ENCODE measurements around the gene TRIM5.
"Not testable (repeated sequence)": the region's sequence is repeated elsewhere in the genome, so short reads cannot be mapped to it uniquely, and the experiment has no call there.

TRIM5 gene

GRCh38 chr11:5690736-5691135, 5.9 kb upstream of the TRIM5 start:
- intact Hi-C loops (cut with DNase I), result no loop called here
- DNase-seq, result no peak

- intact Hi-C loops (cut with DNase I), result no loop called here
These were observed 5.3 kb upstream of the TRIM5 start for GRCh38 chr11:5690216-5690615.

GRCh38 chr11:5689551-5689983, 4.7 kb upstream of the TRIM5 start, which contains the start of gene TRIM22:
Gene TRIM22 (plus strand): TSS chr11:5689790. CDS start chr11:5696233, 6,443 bp downstream.
- DNase-seq, result peak in 10 of 42 donors; percentile 16 to 67 (median 26)

More at GRCh38 chr11:5690216-5690615, 5.3 kb upstream of the TRIM5 start:
- DNase-seq, result peak in 1 of 42 donors; percentile 12

GRCh38 chr11:5688482-5688881, 3.6 kb upstream of the TRIM5 start:
- intact Hi-C loops (cut with DNase I), result no loop called here
- DNase-seq, result no peak

More at GRCh38 chr11:5689551-5689983, 4.7 kb upstream of the TRIM5 start, which contains the start of gene TRIM22:
- intact Hi-C loops (cut with DNase I), result no loop called here

DNA sequence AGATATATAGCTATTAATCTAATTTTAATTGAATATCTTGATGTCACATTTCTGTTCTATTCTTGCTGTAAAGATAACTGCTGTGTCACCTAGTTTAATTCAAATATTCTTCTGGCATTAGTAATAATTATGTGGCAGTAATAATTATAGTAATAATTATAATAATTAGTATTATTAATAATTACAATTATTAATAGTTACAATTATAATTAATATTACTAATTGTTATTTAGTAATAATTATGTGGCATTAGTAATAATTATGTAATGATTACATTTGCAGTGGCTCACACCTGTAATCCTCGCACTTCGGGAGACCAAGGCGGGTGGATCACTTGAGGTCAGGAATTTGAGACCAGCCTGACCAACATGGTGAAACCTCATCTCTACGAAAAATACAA, 1.6 kb upstream of the TRIM5 start:
- intact Hi-C loops (cut with DNase I), result no loop called here
- DNase-seq, result no peak

GRCh38 chr11:5684036-5684645, 733 bp downstream of the TRIM5 start:
- intact Hi-C loops (cut with DNase I), result no loop called here
- no peak for DNase-seq

DNA sequence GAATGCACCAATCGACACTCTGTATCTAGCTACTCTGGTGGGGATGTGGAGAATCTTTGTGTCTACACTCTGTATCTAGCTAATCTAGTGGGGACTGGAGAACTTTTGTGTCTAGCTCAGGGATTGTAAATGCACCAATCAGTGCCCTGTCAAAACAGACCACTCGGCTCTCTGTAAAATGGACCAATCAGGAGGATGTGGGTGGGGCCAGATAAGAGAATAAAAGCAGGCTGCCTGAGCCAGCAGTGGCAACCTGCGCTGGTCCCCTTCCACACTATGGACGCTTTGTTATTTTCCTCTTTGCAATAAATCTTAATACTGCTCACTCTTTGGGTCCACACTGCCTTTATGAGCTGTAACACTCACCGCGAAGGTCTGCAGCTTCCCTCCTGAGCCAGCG, 1.3 kb downstream of the TRIM5 start:
- intact Hi-C loops (cut with DNase I); DNase-seq: not testable (repeated sequence)

- DNase-seq; intact Hi-C loops (cut with DNase I): not testable (repeated sequence)
These were observed 1.9 kb downstream of the TRIM5 start for GRCh38 chr11:5682890-5683441.

- intact Hi-C loops (cut with DNase I), result no loop called here
- no peak for DNase-seq
These were observed 5.1 kb downstream of the TRIM5 start for GRCh38 chr11:5679811-5680210.

DNA sequence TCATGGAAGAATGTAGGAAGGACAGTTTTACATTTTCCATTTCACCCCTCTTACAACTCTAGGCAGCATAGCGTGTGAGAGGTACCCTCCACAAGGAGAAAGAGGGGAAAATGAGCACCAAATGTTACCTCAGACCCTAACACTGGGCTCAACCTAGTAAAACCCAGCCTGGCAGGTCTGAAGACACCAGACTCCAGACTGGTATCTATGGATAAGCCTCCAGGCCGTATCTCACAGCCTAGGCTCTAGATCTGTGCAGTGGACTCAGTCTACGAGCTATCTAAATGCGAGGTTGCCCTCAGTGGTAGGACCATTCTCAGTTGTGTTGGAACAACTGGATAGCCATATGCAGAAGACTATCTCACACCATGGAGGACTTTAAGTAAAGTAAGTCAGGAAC, 10.5 kb downstream of the TRIM5 start:
- intact Hi-C loops (cut with DNase I), result no loop called here

GRCh38 chr11:5671831-5672230, 13.0 kb downstream of the TRIM5 start:
- DNase-seq, result no peak
- intact Hi-C loops (cut with DNase I), result no loop called here

More for the DNA sequence above, 10.5 kb downstream of the TRIM5 start:
- no peak for DNase-seq

GRCh38 chr11:5666402-5666793, 18.5 kb downstream of the TRIM5 start:
- DNase-seq, result no peak
- intact Hi-C loops (cut with DNase I), result no loop called here

DNA sequence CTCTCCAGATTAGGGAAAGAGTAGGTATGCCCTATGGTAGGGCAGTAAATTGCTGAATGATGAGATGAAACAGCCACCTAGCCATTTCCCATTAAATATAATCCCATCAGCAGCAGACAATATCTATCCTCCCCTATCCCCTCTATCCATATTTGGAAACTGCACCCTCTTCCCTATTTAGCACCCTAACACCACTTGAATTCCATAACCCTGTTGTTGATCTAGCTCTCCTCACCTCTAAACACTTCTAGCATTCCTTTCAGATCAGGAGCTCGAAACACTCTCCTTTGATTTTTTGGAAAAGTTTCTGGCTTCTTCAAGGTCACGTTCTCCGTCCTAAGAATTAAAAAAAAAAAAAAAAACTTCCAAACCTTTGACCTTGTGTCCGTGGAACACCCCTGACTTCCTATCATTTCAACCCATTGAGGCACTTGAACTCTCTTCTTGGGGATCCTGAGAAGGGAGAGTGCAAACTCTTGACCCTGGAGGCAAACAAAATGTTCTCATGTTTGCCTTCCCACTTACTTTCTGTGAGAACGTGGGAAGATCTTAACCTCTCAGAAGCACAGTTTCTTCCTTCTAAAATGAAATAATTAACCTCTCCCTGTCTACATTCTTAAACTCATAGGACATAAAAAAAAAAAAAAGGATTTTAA, 19.0 kb downstream of the TRIM5 start:
- intact Hi-C loops (cut with DNase I), result no loop called here
- DNase-seq, result no peak

DNA sequence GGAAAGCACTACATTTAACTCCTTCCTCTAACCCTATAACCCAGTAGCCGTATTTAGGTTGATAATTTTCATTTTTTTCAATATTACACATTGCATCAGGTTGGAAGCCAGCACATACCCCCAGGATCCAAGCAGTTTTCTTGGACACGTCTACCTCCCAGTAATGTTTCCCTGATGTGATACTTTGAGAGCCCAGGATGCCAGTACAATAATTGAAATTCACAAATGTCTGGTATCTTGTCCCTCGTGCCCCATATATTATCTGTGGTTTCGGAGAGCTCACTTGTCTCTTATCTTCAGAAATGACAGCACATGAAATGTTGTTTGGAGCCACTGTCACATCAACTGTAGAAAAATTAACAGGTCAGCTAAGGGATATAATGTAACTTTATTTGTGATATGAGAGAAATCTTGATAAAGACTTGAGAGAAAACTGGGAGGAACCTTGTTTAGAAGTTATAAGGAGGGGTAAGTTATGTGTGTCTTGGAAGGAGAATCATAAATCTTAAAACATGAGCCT, 19.8 kb downstream of the TRIM5 start:
- no peak for DNase-seq
- intact Hi-C loops (cut with DNase I), result no loop called here

- intact Hi-C loops (cut with DNase I), result no loop called here
- no peak for DNase-seq
These were observed 21.4 kb downstream of the TRIM5 start for GRCh38 chr11:5663511-5663910.

DNA sequence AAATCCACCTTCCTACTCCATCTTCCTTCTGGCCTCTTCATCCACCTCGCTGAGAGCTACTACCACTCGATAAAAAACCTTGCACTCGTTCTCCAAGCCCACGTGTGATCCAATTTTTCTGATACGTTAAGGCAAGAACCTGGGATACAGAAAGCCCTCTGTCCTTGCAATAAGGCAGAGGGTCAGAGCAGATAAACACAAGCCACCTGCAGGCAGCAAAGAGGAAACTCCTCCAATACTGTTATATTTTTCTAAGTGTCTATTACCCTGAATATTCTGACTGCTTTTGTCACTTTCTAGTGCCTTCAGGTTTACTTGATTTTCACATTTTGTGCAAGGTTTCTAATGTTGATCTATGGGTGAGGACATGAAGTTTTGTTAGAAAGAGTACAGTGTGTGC, 26.6 kb downstream of the TRIM5 start:
- DNase-seq, result no peak
- intact Hi-C loops (cut with DNase I), result no loop called here

- intact Hi-C loops (cut with DNase I); DNase-seq: not testable (repeated sequence)
These were observed 27.9 kb downstream of the TRIM5 start for GRCh38 chr11:5656956-5657355.

DNA sequence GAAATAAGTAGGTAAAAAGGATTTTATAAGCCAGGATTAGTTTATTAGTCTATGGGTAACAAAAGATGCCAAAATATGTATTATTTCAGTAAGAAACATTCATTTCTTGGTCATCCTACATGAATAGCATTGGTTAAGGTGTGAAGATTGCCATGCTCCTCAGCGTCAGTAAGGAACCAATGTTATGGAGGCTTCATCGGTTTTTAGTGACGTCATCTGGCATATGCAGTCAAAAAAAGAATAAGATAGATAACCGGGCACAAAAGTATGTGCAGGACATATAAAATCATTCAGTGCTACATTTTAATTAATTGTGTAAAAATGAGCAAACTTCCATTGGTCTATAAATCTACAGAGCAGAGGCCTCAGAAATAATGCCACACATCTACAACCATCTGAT, 29.4 kb downstream of the TRIM5 start:
- intact Hi-C loops (cut with DNase I), result no loop called here
- DNase-seq, result no peak

GRCh38 chr11:5646139-5646538, 38.7 kb downstream of the TRIM5 start:
- DNase-seq, result no peak
- intact Hi-C loops (cut with DNase I), result no loop called here

- intact Hi-C loops (cut with DNase I), result no loop called here
- no peak for DNase-seq
These were observed 41.3 kb downstream of the TRIM5 start for GRCh38 chr11:5643585-5643984.
